ENCODE measurements around the gene TMEM255A. TPM values are rescaled to one million over a fixed set of nuclear protein-coding genes. Genes with fewer than 3 reads are reported as not detected.

Gene TMEM255A
- polyA plus RNA-seq, 1 of the 3 experiments (the other 2 are of a cell fraction) = 0.08 TPM

- 11% methylated on average over 4 of the region's 4 CpGs for WGBS (ENCODE audit: low lambda C conversion rate)
- no peak overlapping the region for H3K27ac ChIP-seq (ENCODE audit: low read depth in 2 of 2, low read length in 1 of 2)
- DNase-seq = no peak
- H3K9ac ChIP-seq = no peak overlapping the region
- no peaks in the 10 kb centered on the region for H3F3A ChIP-seq (replicated peaks; ENCODE audit: insufficient read depth)
- no peak overlapping the region for H3K4me2 ChIP-seq
- TF ChIP-seq ELF1 (IDR thresholded peaks at IDR 0.05) = no peak
- no peak for TF ChIP-seq MXI1 (IDR thresholded peaks at IDR 0.05; ENCODE audit: low read depth, low read length)
- TF ChIP-seq MEF2A (IDR thresholded peaks at IDR 0.05; ENCODE audit: borderline replicate concordance, low read depth) = no peak
- no peak for TF ChIP-seq CTCF (IDR thresholded peaks at IDR 0.05)
- TF ChIP-seq SMC3 (IDR thresholded peaks at IDR 0.05; ENCODE audit: low read depth, low read length) = no peak
- no peak for TF ChIP-seq EP300 (IDR thresholded peaks at IDR 0.05; ENCODE audit: borderline replicate concordance in 1 of 2, low read depth in 1 of 2, low read length in 1 of 2)
- TF ChIP-seq MAX (IDR thresholded peaks at IDR 0.05; ENCODE audit: low read depth) = no peak
- TF ChIP-seq CHD2 (IDR thresholded peaks at IDR 0.05; ENCODE audit: low read length, partially characterized antibody) = no peak
- TF ChIP-seq TAF1 (IDR thresholded peaks at IDR 0.05; ENCODE audit: borderline replicate concordance, low read depth, low read length) = no peak
- no peak for TF ChIP-seq RFX5 (IDR thresholded peaks at IDR 0.05; ENCODE audit: low read length)
- no peak for TF ChIP-seq USF1 (IDR thresholded peaks at IDR 0.05; ENCODE audit: borderline replicate concordance, low read depth)
- TF ChIP-seq YY1 (IDR thresholded peaks at IDR 0.05; ENCODE audit: low read depth) = no peak
- TF ChIP-seq REST (IDR thresholded peaks at IDR 0.05; ENCODE audit: low read depth, low read length) = no peak
- no peak for TF ChIP-seq PBX3 (IDR thresholded peaks at IDR 0.05)
- TF ChIP-seq POLR2AphosphoS5 (IDR thresholded peaks at IDR 0.05; ENCODE audit: low read depth, low read length) = no peak
- TF ChIP-seq NFIC (IDR thresholded peaks at IDR 0.05; ENCODE audit: borderline replicate concordance) = no peak
- TF ChIP-seq GATA2 (CRISPR knock-in tag; IDR thresholded peaks at IDR 0.05) = no peak
- H3K9me3 ChIP-seq = no peaks in the 10 kb centered on the region
- peaks cover 69% of the 10 kb centered on the region for H3K27me3 ChIP-seq (ENCODE audit: insufficient read depth)
- POLR2A ChIA-PET = no interaction called here
- no peaks in the 10 kb centered on the region for H4K20me1 ChIP-seq (ENCODE audit: insufficient read depth)
- no peaks in the 10 kb centered on the region for H3K79me2 ChIP-seq (ENCODE audit: insufficient read depth)
- H3K36me3 ChIP-seq (replicated peaks in 1 of 2; ENCODE audit: control insufficient read depth in 1 of 2, insufficient read depth in 2 of 2, low read length in 1 of 2) = no peaks in the 10 kb centered on the region
- no peak overlapping the region for H3K4me3 ChIP-seq (ENCODE audit: low read depth in 2 of 2, low read length in 1 of 2)
- H3K4me1 ChIP-seq (ENCODE audit: control insufficient read depth in 1 of 2, insufficient read depth in 2 of 2, low read depth in 1 of 2, low read length in 1 of 2) = peaks cover 0 to 8% of the 10 kb centered on the region in 2 experiments; a peak in 1 of 4 replicates
- no peaks in the 10 kb centered on the region for H3K9me2 ChIP-seq
- CTCF ChIA-PET = no interaction called here
- no peak overlapping the region for H2AFZ ChIP-seq (ENCODE audit: low read depth)
Observed at GRCh38 chrX:120311727-120312063, 434 bp upstream of the TMEM255A start.
